ENCODE measurements around the gene CDKN1C.

The CDKN1C gene

GRCh38 chr11:2910401-2910955 lies 24.9 kb upstream of the CDKN1C start:
- Histone ChIP-seq H3K4me1 (ENCODE audit: control insufficient read depth, insufficient read depth, low read length) (no peaks in the 10 kb centered on the region), H3K9me3 (ENCODE audit: control insufficient read depth, insufficient read depth, low read depth, low read length) (no peaks in the 10 kb centered on the region), H3K36me3 (ENCODE audit: control insufficient read depth in 2 of 2, insufficient read depth in 1 of 2, low read length in 2 of 2) (no peaks in the 10 kb centered on the region), H3K4me3 (ENCODE audit: low read depth, low read length) (no peak overlapping the region), H3K27ac (ENCODE audit: extremely low read depth, low read depth, low read length) (no peak overlapping the region)
- CTCF ChIA-PET = interaction anchor here (0.7 kb wide), 1 partner anchor 375 kb away, joined by 3 read pairs; no protein-coding TSS in a partner anchor
- TF ChIP-seq ZIC2 (tag by site-specific recombination; IDR thresholded peaks at IDR 0.05) (peak; percentile 70), ZNF37A (tag by site-specific recombination; IDR thresholded peaks at IDR 0.05) (no peak), ZEB2 (tag by site-specific recombination; IDR thresholded peaks at IDR 0.05) (no peak), GLIS1 (tag by site-specific recombination; IDR thresholded peaks at IDR 0.05) (peak; percentile 66), MZF1 (tag by site-specific recombination; IDR thresholded peaks at IDR 0.05; ENCODE audit: borderline replicate concordance) (no peak), HIC1 (tag by site-specific recombination; IDR thresholded peaks at IDR 0.05) (0 out of 2 replicates have a peak, but pooled peaks have one; percentile 44), ZFHX2 (tag by site-specific recombination; conservative IDR thresholded peaks at IDR 0.05) (peak; percentile 38)
- POLR2A ChIA-PET = no interaction called here

- Histone ChIP-seq H3K36me3 (ENCODE audit: control insufficient read depth in 2 of 2, insufficient read depth in 1 of 2, low read length in 2 of 2) (no peaks in the 10 kb centered on the region), H3K9me3 (ENCODE audit: control insufficient read depth, insufficient read depth, low read depth, low read length) (no peaks in the 10 kb centered on the region), H3K27ac (ENCODE audit: extremely low read depth, low read depth, low read length) (no peak overlapping the region), H3K4me3 (ENCODE audit: low read depth, low read length) (no peak overlapping the region), H3K4me1 (ENCODE audit: control insufficient read depth, insufficient read depth, low read length) (no peaks in the 10 kb centered on the region)
- CTCF ChIA-PET = no interaction called here
- TF ChIP-seq ZNF19 (tag by site-specific recombination; IDR thresholded peaks at IDR 0.05; ENCODE audit: low read depth) (no peak), ZNF548 (tag by site-specific recombination; IDR thresholded peaks at IDR 0.05) (no peak), ZNF302 (tag by site-specific recombination; IDR thresholded peaks at IDR 0.05; ENCODE audit: low read depth) (no peak), YY2 (tag by site-specific recombination; IDR thresholded peaks at IDR 0.05) (no peak), ZBTB11 (tag by site-specific recombination; conservative IDR thresholded peaks at IDR 0.05; ENCODE audit: low read depth) (no peak), ZNF394 (tag by site-specific recombination; IDR thresholded peaks at IDR 0.05; ENCODE audit: borderline replicate concordance) (no peak), KLF17 (tag by site-specific recombination; IDR thresholded peaks at IDR 0.05) (no peak), ZNF561 (tag by site-specific recombination; IDR thresholded peaks at IDR 0.05; ENCODE audit: borderline replicate concordance) (no peak), ZNF639 (tag by site-specific recombination; IDR thresholded peaks at IDR 0.05) (no peak), ZNF76 (tag by site-specific recombination; IDR thresholded peaks at IDR 0.05; ENCODE audit: borderline replicate concordance, low read depth) (no peak), YY1 (tag by site-specific recombination; IDR thresholded peaks at IDR 0.05) (no peak), ZNF843 (tag by site-specific recombination; IDR thresholded peaks at IDR 0.05) (no peak), ZBTB8A (tag by site-specific recombination; IDR thresholded peaks at IDR 0.05) (no peak), ZNF132 (tag by site-specific recombination; IDR thresholded peaks at IDR 0.05; ENCODE audit: borderline replicate concordance) (no peak), ZNF514 (tag by site-specific recombination; IDR thresholded peaks at IDR 0.05) (no peak), ZNF169 (tag by site-specific recombination; IDR thresholded peaks at IDR 0.05) (no peak), ZSCAN30 (tag by site-specific recombination; IDR thresholded peaks at IDR 0.05) (no peak), ZNF610 (tag by site-specific recombination; IDR thresholded peaks at IDR 0.05; ENCODE audit: borderline replicate concordance) (no peak)
- POLR2A ChIA-PET = no interaction called here
Measured at GRCh38 chr11:2909133-2909902, 23.7 kb upstream of the CDKN1C start.
